HG03108 (cell line): ENCODE data around the gene PCSK6.

ENCODE experiments used
- ATAC-seq: cut with Tn5 transposase; IDR thresholded peaks from one replicate; pipeline ENCODE4 v1.9.1; 2021; ENCODE audit warnings: moderate library complexity; ENCODE audit not compliant: unreplicated experiment

Gene PCSK6

GRCh38 chr15:101483462-101483861 is 6.0 kb downstream of the PCSK6 start:
- ATAC-seq, result no peak

GRCh38 chr15:101482526-101483371 is 6.8 kb downstream of the PCSK6 start:
- ATAC-seq, result no peak

DNA sequence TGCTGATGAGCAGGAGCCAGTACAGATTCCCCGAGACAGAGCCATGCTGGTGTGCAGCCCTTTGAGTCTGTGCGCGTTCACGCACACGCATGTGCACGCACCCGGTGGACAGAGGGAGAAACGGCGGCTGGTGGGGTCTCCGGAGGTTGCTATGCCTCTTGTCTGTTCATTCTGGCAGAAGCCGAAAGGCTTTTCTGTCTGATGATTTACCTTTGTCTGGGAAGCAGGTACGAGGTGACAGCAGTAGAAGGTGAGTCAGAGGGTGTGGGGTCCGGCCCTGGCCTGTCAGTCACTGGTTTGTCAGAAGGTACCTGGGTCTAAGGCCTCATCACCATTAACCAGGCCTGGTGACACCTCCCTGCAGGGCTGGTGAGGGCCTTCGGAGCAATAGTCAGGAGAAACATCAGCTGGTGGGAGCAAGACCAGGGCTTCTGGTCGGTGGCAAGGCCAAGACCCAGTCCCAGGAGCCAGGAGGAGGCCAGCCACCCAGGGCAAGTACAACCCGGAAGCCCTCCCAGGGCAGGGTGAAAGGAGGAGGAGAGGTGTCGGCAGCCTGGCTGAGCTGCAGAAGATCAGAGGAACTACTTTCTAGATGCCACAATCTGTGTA is 7.5 kb downstream of the PCSK6 start:
- ATAC-seq, result no peak

GRCh38 chr15:101481381-101481705 is 8.2 kb downstream of the PCSK6 start:
- ATAC-seq, result no peak

GRCh38 chr15:101480613-101481380 is 8.7 kb downstream of the PCSK6 start:
- ATAC-seq, result no peak

DNA sequence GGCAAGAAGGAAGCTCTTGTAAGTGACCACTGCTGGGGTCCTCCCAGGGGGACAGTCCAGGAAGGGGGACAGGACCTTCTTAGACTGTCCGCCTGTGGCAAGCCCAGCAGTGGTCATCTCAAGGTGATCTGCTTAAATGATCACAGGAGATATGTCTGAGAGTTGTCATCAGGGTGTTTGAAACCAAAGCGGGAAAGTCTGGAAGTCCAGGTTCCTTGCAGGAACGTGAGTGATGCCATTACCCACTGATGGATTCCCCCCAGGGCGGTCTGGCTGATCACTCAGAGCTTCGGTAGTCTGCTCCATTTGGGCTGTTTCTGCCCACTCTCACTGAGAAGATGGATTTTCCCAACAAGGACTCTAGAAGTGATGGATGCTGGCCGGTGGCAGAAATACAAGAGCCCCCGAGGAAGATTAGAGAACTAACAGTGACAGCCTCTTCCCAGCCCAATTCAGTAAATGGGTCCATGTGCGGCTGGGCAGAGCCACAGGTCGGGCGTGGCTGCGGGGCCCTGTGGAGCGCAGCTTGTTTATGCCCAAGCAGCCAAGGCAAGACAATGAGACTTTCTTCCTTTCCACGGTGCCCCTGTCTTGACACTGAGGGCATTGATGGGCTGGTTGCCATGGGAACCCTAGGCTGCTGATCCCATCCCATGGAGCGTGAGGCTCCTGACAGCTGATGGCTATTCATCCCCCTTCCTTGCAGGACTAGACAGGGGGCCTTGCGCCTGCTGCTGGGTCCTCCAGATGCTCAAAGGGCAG is 9.5 kb downstream of the PCSK6 start:
- ATAC-seq, result no peak

DNA sequence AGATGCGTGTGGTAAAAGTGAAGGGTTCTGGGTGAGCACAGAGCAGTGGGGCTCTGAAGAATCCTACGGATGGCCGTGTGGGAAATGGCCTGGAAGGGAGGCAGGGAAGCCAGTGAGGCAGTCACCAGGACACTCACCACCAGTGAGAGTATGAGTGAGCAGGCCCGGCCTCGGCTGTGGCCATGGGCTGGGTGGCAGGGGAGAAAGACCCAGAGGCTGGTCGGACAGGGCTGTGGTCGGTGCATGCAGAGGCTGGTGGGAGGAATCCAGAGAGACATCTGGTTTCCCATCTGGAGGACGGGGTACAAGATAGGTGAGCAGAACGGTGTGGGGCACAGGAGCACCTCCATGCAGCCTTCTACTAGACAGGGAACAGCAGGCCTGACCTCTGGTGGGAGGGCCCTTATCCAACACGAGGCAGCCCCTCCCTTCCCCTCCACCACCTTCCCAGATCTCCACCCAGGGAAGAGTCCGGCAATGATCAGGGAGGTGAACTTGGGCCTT is 10.1 kb downstream of the PCSK6 start:
- ATAC-seq, result no peak

GRCh38 chr15:101478701-101479341 is 10.7 kb downstream of the PCSK6 start:
- no peak for ATAC-seq

DNA sequence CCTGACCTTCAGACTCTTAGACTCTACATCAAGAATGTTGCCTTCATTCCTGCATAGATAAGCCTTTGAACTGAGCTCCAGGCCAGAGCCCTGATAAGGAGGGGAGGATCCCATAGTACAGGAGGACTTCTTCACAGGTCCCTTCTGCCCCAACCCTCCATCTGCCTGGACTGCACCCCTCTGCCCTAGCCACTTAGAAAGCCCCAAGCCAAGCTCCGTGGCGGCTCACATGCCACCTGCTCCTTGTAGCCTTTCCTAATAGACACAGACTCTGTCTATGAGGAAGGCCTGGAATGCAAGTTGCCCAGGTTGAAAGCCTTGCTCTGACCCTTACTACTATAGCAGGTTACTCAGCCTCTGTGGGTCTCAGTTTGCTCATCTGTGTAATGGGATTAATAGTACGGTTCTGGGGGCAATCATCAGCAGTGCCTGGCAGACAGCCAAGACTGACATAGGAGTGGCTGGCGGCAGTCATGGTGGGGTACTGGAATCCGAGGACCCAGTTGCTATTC is 11.6 kb downstream of the PCSK6 start:
- ATAC-seq, result no peak

- no peak for ATAC-seq
Observed at GRCh38 chr15:101476756-101477155, 12.8 kb downstream of the PCSK6 start.

DNA sequence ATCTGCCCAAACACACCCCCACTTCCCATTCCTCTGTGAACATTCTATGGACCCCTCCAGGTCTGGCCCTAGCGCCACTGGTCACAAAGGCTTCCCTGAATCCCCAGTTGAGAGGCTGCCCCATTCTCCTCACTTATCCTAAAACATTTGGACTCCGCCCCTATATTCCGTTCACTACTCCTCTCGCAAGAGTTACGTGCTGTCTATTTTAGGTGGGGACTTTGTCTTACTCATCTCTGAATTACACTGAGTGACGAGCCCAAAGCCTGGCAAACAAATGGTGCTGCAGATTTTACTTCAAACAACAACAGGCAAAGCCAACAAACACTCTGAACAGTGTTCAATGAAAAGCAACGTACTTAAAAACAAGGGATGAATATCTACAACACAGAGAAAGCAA is 14.5 kb downstream of the PCSK6 start:
- ATAC-seq, result no peak

DNA sequence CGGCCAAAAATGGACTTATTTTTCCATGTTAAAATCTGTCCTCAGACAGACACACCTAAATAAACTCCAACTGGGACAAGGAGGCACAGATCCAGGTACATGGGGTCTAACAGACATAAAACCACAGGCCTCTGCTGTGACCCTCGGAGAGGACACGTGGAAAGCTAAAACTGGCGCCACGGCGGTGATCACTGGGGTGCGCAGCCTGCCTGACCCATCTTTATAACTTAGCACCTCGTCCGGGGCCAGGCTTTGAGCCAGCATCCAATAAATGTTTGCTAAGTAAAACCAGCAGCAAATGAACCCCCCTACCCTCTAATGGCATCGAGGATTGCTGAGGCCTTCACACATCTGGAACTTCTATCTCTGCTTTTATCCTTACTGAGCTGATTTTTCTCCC is 15.3 kb downstream of the PCSK6 start:
- ATAC-seq, result no peak

DNA sequence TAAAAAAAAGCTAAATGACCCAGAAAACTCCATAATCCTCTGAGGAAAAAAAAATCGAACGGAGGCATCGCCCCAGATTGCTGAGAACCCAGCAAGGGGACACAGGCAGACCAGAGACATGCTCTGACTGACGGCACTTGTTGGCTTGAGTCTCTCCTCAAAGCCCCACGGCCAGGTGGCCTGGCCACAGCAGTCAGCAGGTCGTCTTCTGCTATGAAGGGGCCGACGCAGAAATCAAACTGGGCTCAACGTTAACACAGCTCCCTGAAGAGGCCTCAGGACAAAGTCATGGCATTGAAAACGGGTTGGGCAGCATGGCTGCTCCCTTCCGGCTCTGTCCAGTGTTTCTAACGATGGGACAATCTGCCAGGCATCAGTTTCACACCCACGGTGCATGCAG is 17.5 kb downstream of the PCSK6 start:
- ATAC-seq, result no peak

- no peak for ATAC-seq
Observed at GRCh38 chr15:101470548-101471239, 18.8 kb downstream of the PCSK6 start.

GRCh38 chr15:101469520-101470288 is 19.8 kb downstream of the PCSK6 start:
- ATAC-seq, result no peak

GRCh38 chr15:101466188-101466587 is 23.3 kb downstream of the PCSK6 start:
- ATAC-seq, result no peak

DNA sequence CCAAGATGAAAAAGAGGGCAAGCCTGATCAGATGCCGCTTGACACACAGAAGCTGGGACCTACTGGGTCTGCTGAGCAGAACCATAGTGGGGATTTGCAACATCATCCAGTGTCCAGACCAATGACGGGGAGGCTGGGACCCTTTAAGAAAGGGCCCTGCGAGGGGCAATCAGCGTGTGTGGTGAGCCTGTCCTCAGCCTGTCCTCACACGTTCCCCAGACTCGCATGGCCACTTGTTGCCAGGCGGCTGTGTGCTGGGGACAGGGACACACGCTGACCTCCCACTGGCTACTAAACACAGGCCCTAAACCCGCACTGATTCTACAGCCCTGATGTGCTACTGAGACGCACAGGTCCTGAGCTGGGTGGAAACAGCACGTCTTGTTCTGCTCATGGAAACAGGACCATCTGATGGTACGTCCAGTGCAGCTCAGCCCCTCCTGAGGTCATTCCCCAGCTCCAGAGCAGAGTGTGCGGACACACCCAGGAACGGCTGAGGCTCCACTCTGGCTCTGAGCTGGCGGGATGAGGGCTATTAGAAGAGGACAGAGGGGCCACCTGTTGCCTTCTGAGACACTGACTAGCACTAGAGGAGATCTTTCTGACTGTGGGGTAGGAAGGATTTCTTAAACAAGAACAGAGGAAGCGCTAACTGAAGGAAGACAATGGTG is 24.4 kb downstream of the PCSK6 start:
- no peak for ATAC-seq

- no peak for ATAC-seq
Observed at GRCh38 chr15:101464256-101464998, 25.1 kb downstream of the PCSK6 start.
